PC-9 (cell line): ENCODE measurements around the gene GABRR2.

Experiments
- EZH2 ChIP-seq: fragments of 200-600 bp; sonication (generic); IDR thresholded peaks from 2 replicates; pipeline ENCODE4 v1.8.0; 2017; ENCODE audit warnings: antibody characterized with exemption, low read depth
- TF ChIP-seq, protein P1 (sequence below): fragments of 200-600 bp; sonication (generic); conservative IDR thresholded peaks from 2 replicates; pipeline ENCODE4 v1.6.1; 2017; ENCODE audit warnings: mixed run types, antibody characterized with exemption, mild to moderate bottlenecking, moderate library complexity

DNA sequence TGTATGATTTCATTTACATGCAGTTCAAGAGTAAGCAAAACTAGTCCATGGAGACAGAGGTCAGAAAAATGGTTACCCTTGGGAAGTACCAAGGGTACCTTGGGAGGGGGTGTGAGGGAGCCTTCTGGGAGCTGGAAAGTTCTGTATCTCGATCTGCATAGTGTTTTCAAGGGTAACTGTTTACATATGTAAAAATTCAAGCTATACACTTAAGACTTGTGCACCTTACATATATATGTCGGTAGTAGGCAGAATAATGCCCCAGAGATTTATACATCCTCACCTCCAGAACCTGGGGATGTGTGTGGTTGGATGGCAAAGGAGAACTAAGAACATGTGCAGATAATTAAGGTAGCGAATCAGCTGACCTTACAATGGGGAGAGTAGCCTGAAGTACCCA lies 31.0 kb downstream of the GABRR2 start:
- TF ChIP-seq, protein P1, sequence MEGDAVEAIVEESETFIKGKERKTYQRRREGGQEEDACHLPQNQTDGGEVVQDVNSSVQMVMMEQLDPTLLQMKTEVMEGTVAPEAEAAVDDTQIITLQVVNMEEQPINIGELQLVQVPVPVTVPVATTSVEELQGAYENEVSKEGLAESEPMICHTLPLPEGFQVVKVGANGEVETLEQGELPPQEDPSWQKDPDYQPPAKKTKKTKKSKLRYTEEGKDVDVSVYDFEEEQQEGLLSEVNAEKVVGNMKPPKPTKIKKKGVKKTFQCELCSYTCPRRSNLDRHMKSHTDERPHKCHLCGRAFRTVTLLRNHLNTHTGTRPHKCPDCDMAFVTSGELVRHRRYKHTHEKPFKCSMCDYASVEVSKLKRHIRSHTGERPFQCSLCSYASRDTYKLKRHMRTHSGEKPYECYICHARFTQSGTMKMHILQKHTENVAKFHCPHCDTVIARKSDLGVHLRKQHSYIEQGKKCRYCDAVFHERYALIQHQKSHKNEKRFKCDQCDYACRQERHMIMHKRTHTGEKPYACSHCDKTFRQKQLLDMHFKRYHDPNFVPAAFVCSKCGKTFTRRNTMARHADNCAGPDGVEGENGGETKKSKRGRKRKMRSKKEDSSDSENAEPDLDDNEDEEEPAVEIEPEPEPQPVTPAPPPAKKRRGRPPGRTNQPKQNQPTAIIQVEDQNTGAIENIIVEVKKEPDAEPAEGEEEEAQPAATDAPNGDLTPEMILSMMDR: no peak
- no peak for TF ChIP-seq EZH2
